Stimulated activated CD8-positive, alpha-beta memory T cell treated with anti-CD3 and anti-CD28 coated beads, Interleukin-12 subunit alpha, Interleukin-12 subunit beta, amount 100 ng/mL, for 1 hour (primary cell): Measurements from ENCODE around the gene NTHL1.

ENCODE experiments used
- DNase-seq: peaks from one replicate; pipeline ENCODE4 v3.0.0-alpha.2; 2020; ENCODE audit warnings: low read depth

Gene NTHL1

DNA sequence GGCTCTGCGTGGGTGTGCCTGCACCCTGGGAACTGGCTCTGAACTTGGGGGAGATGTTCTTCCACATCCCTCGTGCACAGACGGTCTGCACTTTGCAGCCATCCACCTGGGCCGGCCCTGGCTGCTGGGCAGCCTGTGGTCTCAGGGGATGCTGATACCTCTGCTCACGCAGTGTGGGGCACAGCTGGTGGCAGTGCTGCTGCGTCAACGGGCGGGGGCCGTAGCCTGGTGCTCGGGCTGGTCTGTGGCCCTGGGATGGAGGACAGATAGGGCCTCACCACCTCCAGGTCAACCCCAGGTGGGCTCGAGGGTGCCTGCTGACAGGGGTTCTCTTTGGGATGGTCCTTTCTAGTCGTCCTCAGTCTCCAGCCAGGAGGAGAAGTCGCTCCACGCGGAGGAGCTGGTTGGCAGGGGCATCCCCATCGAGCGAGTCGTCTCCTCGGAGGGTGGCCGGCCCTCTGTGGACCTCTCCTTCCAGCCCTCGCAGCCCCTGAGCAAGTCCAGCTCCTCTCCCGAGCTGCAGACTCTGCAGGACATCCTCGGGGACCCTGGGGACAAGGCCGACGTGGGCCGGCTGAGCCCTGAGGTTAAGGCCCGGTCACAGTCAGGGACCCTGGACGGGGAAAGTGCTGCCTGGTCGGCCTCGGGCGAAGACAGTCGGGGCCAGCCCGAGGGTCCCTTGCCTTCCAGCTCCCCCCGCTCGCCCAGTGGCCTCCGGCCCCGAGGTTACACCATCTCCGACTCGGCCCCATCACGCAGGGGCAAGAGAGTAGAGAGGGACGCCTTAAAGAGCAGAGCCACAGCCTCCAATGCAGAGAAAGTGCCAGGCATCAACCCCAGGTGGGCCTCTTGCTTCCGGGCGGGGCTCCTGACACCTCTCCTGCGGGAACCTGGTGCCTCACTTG is 36.5 kb upstream of the NTHL1 start:
- no peak for DNase-seq

DNA sequence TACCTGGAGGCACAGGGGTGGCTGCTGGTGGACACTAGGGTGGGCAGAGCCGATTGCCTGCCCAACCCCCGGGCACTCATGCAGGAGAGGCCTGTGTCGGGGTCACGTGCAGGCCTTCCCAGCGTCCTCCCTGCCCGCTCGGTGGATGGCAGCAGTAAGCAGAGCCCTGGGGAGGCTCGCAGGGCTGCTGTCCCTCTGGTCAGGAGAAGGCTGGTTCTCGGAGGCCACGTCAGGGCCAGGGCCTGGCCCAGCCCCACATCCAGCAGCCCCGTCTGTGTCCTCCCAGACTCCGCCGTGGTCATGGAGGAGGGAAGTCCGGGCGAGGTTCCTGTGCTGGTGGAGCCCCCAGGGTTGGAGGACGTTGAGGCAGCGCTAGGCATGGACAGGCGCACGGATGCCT is 35.8 kb upstream of the NTHL1 start:
- DNase-seq, result no peak

DNA sequence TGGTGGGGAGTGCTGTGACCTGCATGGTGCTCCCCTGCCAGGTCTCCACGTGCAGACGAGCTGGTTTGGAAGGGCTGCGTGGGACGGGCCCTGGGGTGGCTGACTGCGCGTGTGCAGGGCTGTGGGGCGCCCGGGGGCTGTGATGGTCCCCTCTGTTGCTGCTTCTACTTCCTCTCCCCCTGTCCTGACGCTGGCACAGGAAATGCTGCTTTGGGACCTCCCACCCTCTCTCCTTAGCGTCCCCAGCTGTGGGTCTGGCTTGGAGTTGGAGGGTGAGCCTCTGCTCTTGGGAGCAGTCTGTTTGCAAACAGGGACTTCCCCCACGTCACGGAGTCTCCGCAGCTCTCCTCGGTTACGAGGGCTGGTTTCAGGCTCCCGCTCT is 35.3 kb upstream of the NTHL1 start:
- DNase-seq, result no peak

DNA sequence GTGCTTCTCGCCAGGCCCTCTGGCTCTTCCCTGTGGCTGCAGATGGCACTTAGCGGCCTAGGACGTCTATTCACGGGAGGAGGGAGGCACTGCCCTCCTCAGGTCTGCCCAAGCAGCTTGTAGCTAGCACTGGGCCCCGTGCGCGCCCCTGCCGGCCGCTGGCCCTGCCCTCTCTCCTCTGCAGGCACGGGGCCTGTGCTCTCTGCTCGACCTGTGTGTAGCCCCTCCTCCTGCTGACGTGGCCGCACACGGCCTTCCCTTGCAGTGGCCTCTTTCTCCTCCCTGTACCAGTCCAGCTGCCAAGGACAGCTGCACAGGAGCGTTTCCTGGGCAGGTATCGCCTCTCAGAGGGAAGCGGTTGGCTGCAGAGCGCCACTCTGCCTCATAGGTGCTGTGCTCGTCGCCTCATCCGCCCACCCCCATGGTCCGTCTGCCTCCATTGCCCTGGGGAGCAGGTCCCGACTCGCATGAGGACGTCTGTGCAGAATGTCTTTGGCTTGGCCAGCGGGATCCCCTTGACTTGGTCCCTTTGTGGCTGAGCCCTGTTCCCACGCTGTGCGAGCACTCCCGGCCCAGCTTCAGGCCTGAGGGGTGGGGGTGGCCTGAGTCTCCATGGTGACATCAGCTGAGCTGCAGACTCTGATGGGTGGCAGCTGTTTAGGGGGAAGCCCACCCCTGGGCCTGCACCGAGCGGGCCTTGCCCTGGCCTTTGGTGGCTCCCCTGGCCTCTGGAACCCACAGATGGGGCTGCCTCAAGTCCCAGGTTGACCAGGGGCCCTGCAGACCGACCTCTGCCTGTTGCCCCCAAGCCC is 34.7 kb upstream of the NTHL1 start:
- no peak for DNase-seq

DNA sequence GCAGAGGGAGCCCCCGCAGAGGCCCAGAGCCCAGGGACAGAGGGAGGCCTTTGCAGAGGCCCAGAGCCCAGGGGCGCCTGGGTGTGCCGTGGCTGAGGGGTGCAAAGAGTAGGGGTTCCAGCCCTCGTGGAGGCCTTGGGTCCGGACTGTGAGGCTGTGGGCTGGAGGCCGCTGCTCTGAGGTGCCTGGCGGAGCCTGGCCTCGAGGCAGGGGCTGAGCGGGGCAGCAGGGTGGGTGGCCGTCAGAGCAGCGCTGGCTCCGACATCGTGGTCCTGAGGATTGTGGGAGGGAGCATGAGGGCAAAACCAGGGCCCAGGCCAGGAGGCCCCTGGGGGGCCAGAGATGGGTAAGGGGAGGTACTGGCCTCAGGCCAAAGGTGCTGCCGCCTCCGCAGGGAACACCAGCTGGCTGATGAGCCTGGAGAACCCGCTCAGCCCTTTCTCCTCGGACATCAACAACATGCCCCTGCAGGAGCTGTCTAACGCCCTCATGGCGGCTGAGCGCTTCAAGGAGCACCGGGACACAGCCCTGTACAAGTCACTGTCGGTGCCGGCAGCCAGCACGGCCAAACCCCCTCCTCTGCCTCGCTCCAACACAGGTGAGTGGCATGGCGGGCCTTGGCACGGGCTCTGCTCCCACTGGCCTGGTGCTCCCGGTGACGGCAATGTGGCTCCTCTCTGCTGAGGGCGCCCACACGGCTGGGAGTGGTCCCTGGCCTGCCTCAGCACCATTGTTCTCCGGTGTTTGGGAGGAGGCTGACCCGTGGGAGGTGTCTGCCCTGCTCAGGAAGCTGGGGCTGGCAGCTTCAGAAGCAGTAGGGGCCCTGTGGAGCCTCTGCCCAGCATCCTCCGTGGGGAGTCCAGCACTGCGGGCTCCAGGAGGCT is 33.8 kb upstream of the NTHL1 start:
- DNase-seq, result no peak

DNA sequence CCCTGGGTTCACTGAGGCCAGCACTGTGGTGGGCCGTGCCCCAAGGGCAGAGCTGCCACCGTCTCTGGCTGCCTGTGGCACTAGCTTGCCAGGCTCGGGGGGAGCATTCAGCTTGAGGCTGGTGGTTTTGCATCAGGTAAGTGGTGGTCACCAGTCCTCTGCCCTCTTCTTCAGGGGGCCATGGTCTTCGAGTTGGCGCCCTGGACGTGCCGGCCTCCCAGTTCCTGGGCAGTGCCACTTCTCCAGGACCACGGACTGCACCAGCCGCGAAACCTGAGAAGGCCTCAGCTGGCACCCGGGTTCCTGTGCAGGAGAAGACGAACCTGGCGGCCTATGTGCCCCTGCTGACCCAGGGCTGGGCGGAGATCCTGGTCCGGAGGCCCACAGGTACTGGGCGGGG is 32.4 kb upstream of the NTHL1 start:
- DNase-seq, result no peak

DNA sequence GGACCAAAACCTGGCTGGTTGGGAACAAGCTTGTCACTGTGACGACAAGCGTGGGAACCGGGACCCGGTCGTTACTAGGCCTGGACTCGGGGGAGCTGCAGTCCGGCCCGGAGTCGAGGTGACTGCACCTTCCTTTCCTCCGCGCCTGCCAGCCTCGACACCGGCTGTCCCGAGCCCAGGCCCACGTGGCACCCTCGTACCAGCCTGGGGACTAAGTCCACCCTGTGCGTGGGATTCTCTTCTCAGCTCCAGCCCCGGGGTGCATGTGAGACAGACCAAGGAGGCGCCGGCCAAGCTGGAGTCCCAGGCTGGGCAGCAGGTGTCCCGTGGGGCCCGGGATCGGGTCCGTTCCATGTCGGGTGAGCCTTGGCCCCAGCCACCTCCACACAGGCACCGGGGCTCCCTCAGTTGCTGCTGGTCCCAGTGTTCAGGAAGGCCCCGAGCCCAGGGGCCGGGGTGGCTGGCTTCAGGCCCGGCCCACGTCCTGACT is 31.7 kb upstream of the NTHL1 start:
- no peak for DNase-seq

DNA sequence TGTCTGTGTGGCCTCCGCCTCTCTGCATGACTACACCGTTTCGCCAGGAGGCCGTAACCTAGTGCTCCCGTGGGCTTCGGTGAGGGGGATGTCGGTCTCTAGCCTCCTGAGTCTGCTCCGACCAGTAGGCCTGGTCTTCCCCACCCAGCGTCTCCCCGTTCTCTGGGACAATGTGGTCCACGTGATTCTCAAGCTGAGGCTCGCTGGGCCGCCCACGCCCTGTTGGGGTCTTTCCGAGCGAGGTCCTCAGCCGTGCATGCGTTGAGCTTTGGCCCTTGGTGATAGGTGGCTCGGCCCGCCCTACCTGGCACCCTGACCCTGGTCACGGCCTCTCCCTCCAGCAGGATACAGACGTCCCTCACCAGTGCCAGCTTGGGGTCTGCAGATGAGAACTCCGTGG is 31.1 kb upstream of the NTHL1 start:
- DNase-seq, result no peak

DNA sequence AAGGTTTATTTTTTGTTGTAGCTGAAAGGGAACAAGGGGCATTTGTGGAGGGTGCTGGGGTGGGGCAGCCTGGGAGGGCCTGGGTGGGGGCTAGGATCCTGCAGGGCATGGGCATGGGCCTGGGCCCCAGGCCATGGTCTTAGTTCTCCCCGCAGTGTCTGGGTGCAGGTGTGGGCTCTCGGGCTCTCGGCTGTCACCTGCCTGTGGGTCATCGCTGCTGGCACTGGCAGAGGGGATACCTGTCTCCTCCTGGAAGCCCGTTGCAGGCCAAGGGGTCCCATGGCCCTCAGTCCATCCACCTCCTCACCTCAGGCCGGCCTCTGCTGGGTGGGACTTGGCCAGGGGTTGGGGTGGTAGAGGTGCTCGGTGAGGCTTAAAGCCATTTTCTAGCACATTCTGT is 30.5 kb upstream of the NTHL1 start:
- no peak for DNase-seq

DNA sequence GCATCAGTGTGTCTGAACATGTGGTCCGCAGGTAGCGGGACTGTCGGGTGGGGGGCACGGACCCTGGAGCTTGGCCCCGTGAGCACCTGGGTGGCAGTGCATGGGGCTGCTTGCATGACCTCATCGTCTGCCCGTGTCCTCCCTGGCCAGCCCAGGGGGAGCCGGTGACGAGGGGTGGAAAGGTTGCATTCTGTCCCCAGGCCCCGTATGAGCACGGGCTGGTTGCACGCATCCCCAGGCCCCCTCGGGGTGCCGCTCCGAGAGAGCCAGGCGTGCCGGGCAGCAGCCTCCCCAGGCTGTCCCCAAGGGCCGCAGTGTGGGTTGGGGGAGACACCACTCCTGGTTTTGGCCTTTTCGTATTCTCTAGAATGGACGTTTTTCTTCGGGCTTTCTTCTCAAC is 30.1 kb upstream of the NTHL1 start:
- no peak for DNase-seq

DNA sequence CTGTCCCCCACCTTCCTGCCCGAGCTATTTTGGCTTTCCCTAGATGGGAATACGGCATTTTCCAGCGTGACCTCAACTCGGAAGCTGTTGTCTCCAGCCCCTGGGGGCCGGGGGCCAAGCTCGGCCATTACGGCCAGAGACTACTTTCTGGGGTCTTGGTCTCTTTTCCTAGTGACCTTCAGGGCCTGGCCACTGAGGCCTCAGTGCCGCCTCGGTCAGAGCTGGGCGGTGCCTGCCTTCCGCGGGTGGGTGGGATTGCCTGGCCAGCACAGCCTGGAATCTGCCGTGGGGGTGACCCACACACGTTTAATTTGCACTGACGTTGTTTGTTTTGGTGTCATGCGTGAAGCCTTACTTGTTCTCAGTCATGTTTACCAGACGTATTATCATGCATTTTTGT is 29.4 kb upstream of the NTHL1 start:
- no peak for DNase-seq

DNA sequence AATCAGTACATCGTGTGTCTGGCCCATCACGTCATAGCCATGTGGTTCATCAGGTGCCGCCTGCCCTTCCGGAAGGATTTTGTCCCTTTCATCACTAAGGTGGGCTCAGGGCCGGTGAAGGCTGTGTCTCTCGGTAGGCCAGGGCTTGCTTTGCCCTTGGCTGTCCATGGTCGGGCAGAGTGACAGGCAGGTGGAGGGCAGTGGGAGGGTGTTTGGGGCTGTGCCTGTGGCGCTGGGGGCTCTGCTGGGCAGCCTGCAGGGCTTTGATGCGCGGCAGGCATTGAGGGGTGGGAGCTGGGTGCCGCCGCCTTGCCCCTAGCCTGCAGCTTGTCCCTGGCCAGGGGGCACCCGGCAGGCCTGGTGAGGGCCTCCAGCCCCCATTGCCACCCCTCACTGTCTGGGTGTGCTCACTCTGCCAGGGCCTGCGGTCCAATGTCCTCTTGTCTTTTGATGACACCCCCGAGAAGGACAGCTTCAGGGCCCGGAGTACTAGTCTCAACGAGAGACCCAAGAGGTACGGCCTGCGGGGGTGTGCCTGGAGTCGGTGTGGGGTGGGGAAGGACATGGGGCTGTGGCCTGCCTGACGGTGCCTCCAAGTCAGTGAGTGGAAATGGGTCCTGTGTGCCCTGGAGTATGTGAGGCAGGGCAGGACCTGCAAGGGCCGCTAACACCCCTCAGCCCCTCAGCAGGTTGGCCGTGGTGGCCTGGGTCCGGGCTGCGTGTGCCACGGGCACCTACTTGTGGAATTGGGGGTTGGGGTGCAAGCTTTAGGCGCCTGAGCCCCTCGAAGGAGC is 28.6 kb upstream of the NTHL1 start:
- DNase-seq, result no peak

DNA sequence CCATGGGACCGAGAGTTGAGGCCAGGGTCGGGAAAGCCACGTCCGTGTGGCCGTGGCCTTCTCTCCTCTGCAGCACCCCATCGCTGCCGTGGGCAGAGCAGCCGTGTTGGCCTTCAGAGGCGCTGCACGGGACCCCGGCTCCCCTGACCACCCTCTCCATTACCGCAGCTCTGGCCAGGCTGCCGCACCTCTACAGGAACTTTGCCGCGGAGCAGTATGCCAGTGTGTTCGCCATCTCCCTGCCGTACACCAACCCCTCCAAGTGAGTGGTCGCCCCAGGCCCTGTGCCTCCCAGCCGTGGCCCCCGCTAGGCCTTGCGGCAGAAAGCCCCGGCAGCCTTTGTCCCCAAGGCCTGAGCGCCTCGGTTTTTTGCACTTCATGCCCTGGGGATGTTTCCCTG is 28.0 kb upstream of the NTHL1 start:
- no peak for DNase-seq

DNA sequence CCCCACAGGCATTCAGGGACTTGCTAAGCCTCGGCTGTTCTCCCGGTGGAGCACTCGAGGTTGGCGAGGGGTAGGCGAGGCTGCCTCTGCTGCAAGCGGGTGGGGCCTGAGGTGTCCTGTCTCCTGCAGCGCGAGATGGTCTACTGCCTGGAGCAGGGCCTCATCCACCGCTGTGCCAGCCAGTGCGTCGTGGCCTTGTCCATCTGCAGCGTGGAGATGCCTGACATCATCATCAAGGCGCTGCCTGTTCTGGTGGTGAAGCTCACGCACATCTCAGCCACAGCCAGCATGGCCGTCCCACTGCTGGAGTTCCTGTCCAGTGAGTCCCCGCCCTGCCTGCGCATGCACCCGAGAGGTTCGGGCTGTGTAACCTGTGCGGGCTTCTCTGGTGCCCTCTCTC is 26.4 kb upstream of the NTHL1 start:
- DNase-seq, result no peak

DNA sequence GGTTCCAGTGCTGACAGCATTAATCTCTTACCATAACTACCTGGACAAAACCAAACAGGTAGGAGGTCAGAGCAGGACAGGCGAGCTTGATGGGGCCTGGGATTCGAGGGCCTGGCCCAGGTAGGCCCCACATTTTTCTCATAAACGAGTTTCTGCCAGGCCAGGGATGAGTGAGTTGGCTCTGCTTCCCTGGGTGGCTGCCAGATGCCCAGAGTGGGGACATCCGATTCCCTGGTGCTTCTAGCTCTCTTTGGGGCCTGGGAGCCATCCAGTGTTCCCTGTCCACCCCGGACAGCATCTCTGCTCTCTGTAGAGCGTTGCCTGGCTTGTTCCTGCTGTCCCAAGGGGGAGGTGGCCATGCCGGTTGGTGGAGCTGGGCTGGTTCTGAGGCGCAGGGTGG is 25.3 kb upstream of the NTHL1 start:
- no peak for DNase-seq

DNA sequence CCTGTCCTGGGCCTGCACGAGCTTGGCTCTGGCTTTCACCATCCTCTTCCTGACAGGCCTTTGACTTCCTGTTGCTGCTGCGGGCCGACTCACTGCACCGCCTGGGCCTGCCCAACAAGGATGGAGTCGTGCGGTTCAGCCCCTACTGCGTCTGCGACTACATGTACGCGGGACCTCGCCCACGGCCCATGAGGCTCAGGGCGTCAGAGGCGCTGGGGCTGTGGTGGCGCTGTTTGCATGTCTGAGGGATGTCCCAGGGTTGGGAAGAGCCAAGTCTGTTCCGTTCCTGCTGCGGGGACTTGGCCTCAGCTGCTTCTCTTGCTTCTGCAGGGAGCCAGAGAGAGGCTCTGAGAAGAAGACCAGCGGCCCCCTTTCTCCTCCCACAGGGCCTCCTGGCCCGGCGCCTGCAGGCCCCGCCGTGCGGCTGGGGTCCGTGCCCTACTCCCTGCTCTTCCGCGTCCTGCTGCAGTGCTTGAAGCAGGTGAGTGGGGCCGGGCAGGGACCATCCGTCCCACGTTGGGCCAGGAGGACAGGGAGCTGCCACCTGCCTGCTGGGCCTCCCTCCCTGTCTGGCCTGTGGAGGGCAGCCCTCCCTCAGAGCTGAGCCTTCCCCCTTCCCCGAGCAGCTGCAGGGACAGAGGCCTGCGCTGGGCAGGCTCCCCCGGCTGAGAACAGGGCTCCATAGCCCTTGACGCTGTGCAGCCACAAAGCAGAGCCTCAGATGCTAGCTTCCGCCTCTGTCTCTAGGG is 24.0 kb upstream of the NTHL1 start:
- DNase-seq, result no peak

DNA sequence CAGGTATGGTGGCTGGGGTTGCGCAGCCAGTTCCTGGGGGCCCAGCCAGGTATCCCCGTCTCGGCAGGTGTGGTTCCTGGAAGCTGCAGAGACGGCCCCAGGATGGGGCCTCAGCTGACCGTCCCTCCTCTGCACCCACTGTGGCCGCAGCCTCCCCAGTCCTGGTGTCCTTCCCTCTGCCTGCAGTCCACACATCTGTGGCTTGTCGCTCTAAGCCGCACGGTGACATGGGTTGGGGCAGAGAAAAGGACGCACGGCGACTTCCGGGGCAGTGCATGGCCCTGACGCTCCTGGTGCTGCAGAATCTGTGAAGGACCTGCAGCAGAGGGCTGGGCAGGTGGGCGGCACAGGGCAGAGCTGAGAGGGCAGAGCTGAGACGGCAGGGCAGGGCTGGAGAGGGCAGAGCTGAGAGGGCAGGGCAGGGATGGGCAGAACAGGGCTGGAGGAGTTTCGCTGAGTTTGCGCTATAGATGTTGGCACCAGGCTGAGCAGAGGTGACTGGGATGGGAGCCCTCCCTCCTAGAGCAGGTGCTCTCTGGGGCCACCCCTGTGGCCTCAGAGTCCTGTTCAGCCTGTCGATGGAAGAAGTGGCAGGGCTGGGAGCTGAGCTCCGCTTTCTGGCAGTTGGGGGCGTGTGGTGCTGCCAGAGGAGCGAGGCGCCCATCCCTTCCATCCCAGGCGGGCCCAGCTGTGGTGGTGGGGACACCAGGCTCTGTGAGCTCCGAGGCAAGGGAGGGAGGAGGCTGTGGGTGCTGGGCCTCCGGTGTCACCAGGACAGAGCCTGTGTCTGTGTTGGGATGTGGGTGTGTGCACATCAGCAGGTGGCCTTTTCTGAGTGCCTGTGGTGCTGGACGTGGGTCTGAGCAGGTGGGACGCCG is 23.2 kb upstream of the NTHL1 start:
- no peak for DNase-seq

DNA sequence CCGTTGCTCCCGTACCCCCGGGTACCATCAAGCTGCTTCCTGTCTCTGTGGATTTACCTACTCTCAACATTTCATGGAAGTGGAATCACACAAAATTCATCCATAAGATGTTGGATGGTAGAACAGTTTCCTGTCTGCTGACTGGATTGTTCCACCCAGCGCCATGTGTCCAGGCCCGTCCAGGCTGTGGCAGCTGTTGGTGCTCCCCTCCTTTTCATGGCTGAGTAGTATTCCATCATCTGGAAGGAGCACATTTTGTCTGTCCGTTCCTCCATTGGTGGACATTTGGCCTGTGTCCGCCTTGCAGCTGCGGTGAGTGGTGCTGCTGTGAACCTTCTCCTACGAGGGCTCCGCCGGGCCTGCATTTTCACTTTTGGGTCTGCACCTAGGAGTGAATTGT is 18.5 kb upstream of the NTHL1 start:
- DNase-seq, result no peak

DNA sequence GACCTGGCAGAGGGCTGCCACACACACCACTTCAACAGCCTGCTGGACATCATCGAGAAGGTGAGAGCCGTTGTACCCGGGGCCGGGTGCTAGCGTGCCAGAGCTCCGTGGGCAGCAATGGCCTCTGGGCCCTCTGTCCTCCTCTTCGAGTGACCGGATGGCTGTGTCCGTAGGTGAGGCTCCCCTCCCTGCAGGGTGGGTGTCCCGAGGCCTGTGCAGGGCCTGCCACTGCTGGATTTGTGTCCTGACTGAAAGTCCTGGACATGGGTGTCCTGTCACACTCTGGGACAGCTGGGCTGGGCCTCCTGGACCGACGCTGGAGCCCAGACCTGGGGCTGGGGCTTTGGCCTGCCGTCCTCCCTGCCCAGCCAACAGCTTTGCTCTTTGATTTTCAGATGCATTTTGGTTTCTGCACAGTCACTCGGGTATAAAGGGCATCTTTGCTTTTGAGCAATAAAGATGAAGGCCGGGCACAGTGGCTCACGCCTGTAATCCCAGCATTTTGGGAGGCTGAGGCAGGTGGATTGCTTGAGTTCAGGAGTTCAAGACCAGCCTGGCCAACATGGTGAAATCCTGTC is 16.8 kb upstream of the NTHL1 start:
- no peak for DNase-seq
